Measurements from ENCODE around the gene ATP2B2.

ATP2B2 gene

GRCh38 chr3:10551139-10551538, 45.8 kb upstream of the ATP2B2 start (continued):
- TF ChIP-seq, protein P1, sequence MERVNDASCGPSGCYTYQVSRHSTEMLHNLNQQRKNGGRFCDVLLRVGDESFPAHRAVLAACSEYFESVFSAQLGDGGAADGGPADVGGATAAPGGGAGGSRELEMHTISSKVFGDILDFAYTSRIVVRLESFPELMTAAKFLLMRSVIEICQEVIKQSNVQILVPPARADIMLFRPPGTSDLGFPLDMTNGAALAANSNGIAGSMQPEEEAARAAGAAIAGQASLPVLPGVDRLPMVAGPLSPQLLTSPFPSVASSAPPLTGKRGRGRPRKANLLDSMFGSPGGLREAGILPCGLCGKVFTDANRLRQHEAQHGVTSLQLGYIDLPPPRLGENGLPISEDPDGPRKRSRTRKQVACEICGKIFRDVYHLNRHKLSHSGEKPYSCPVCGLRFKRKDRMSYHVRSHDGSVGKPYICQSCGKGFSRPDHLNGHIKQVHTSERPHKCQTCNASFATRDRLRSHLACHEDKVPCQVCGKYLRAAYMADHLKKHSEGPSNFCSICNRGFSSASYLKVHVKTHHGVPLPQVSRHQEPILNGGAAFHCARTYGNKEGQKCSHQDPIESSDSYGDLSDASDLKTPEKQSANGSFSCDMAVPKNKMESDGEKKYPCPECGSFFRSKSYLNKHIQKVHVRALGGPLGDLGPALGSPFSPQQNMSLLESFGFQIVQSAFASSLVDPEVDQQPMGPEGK (CRISPR knock-in tag; IDR thresholded peaks at IDR 0.05; ENCODE audit: borderline replicate concordance), result no peak
- no peak for TF ChIP-seq ZFP3 (CRISPR knock-in tag; IDR thresholded peaks at IDR 0.05)

GRCh38 chr3:10550705-10551104, 45.3 kb upstream of the ATP2B2 start:
- no peak for ATAC-seq
- TF ChIP-seq ZC3H10 (CRISPR knock-in tag; IDR thresholded peaks at IDR 0.05), result no peak
- TF ChIP-seq CREB5 (CRISPR knock-in tag; IDR thresholded peaks at IDR 0.05; ENCODE audit: low read depth), result no peak
- TF ChIP-seq ZFP30 (CRISPR knock-in tag; IDR thresholded peaks at IDR 0.05), result no peak
- no peak for TF ChIP-seq ZNF70 (CRISPR knock-in tag; IDR thresholded peaks at IDR 0.05)
- TF ChIP-seq PPARA (CRISPR knock-in tag; IDR thresholded peaks at IDR 0.05; ENCODE audit: borderline replicate concordance), result no peak

GRCh38 chr3:10549617-10550230, 44.3 kb upstream of the ATP2B2 start:
- no peak for ATAC-seq
- no peak for TF ChIP-seq ZNF8 (CRISPR knock-in tag; IDR thresholded peaks at IDR 0.05)
- no peak for TF ChIP-seq CSRNP3 (CRISPR knock-in tag; IDR thresholded peaks at IDR 0.05)
- no peak for TF ChIP-seq CREB5 (CRISPR knock-in tag; IDR thresholded peaks at IDR 0.05; ENCODE audit: low read depth)
- TF ChIP-seq SNAI2 (CRISPR knock-in tag; IDR thresholded peaks at IDR 0.05), result no peak
- TF ChIP-seq OSR1 (CRISPR knock-in tag; IDR thresholded peaks at IDR 0.05), result no peak
- TF ChIP-seq POU6F1 (CRISPR knock-in tag; IDR thresholded peaks at IDR 0.05; ENCODE audit: borderline replicate concordance, low read depth), result no peak
- no peak for TF ChIP-seq ESRRG (CRISPR knock-in tag; IDR thresholded peaks at IDR 0.05)
- no peak for TF ChIP-seq GLIS3 (CRISPR knock-in tag; IDR thresholded peaks at IDR 0.05)
- TF ChIP-seq BACH2 (CRISPR knock-in tag; IDR thresholded peaks at IDR 0.05; ENCODE audit: borderline replicate concordance), result no peak

GRCh38 chr3:10548992-10549391, 43.6 kb upstream of the ATP2B2 start:
- TF ChIP-seq CSRNP3 (CRISPR knock-in tag; IDR thresholded peaks at IDR 0.05) (no peak), TOX (CRISPR knock-in tag; IDR thresholded peaks at IDR 0.05; ENCODE audit: borderline replicate concordance) (no peak), ZNF8 (CRISPR knock-in tag; IDR thresholded peaks at IDR 0.05) (no peak), ARNTL (CRISPR knock-in tag; IDR thresholded peaks at IDR 0.05; ENCODE audit: borderline replicate concordance, low read depth) (no peak), TCF4 (CRISPR knock-in tag; IDR thresholded peaks at IDR 0.05; ENCODE audit: borderline replicate concordance) (no peak), PPARA (CRISPR knock-in tag; IDR thresholded peaks at IDR 0.05; ENCODE audit: borderline replicate concordance) (no peak)
- ATAC-seq, result no peak

Data from SK-N-SH treated with all-trans-retinoic acid at 6 μM for 48 hours (cell line).